Measurements from ENCODE around the gene TMEM164. TPM values are rescaled to one million over a fixed set of nuclear protein-coding genes. Genes with fewer than 3 reads are reported as not detected.

TMEM164 gene
- 3.9 and 6.1 TPM in 2 replicates for total RNA-seq

GRCh38 chrX:110002300-110003166 is at the start of gene TMEM164:
Gene TMEM164, plus strand, starts transcription at chrX:110003114. Its CDS starts 661 bp downstream, at chrX:110003775.

